GM12891 (cell line): ENCODE data around the gene LCT.

Source experiments
- DNase-seq: peaks from one replicate; pipeline ENCODE4 v3.0.0; 2011; ENCODE audit warnings: low spot score; ENCODE audit not compliant: insufficient read length
- FAIRE-seq: peaks from 2 replicates; lab custom pipeline; 2011; peaks lifted over from hg19 to GRCh38; lab: Jason Lieb, UNC
- PAX5 ChIP-seq: IDR thresholded peaks from 2 replicates; pipeline ENCODE4 v1.6.1; 2011; ENCODE audit warnings: low read length, moderate library complexity, mild to moderate bottlenecking; ENCODE audit not compliant: insufficient read depth, severe bottlenecking
- POLR2A ChIP-seq: IDR thresholded peaks from 2 replicates; pipeline ENCODE4 v1.6.1; 2011; ENCODE audit warnings: low read depth, low read length, control low read depth
- POLR2AphosphoS5 ChIP-seq: IDR thresholded peaks from 2 replicates; pipeline ENCODE4 v1.6.1; 2011; ENCODE audit warnings: low read depth, low read length, control low read depth
- POU2F2 ChIP-seq: IDR thresholded peaks from 2 replicates; pipeline ENCODE4 v1.6.1; 2011; ENCODE audit warnings: low read depth, mild to moderate bottlenecking, control low read depth, low read length, moderate library complexity
- SPI1 ChIP-seq: IDR thresholded peaks from 2 replicates; pipeline ENCODE4 v1.6.1; 2011; ENCODE audit warnings: low read depth, low read length, control low read depth
- TAF1 ChIP-seq: IDR thresholded peaks from 2 replicates; pipeline ENCODE4 v1.6.1; 2011; ENCODE audit warnings: low read depth, low read length, control low read depth

Gene LCT

GRCh38 chr2:135839713-135840112 is 2.7 kb upstream of the LCT start:
- DNase-seq = no peak
- no peak for FAIRE-seq
- TF ChIP-seq TAF1 (no peak), POLR2A (no peak), PAX5 (no peak), POU2F2 (no peak), POLR2AphosphoS5 (no peak), SPI1 (no peak)

DNA sequence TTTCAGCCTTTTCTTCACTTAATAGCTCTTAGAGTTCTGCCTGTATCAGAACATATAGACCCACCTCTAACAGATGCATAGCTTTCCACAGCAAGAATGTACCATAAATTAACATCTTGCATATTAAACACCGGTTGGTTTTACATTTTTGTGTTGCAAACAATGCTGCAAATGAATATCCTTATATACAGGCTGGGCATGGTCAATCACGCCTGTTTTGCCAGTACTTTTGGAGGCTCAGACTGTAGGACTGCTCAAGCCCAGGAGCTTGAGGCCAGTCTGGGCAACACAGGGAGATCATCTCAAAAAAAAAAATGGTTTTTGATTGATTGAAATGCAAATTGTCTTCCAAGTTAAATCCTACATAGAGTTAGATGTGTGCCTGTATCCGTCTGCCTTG is 1.5 kb upstream of the LCT start:
- TF ChIP-seq POU2F2 (no peak), POLR2A (no peak)
- FAIRE-seq = no peak
- DNase-seq = no peak

DNA sequence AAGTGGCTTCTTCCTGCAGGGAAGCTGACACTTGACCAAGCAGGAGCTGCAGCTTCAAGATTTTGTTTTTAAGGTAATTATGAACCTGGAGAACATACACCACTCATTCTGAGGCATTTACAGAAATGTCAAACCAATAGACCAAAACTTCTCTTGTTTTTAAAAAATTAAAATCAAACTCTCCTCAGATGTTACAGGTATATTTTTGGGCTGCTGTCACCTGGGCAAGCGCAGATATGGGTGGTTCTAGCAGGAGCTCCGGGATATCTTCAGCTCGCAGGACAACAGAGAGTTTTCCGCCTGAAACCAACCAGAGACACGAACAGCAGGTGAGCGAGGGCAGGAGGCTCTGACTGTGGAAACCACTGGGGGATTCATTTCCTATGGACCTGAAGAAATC is 4.1 kb downstream of the LCT start:
- FAIRE-seq (no peak), DNase-seq (no peak)
- TF ChIP-seq PAX5 (no peak), TAF1 (no peak), SPI1 (no peak), POU2F2 (no peak), POLR2A (no peak)

GRCh38 chr2:135831180-135831812 is 5.7 kb downstream of the LCT start:
- DNase-seq (no peak), FAIRE-seq (no peak)
- no peak for TF ChIP-seq PAX5
- no peak for TF ChIP-seq POLR2AphosphoS5

- TF ChIP-seq PAX5 (no peak), POLR2A (no peak)
- DNase-seq (no peak), FAIRE-seq (no peak)
Measured at GRCh38 chr2:135829378-135830135, 7.4 kb downstream of the LCT start.

GRCh38 chr2:135826544-135826943 is 10.4 kb downstream of the LCT start:
- DNase-seq (no peak), FAIRE-seq (no peak)
- TF ChIP-seq POLR2AphosphoS5 (no peak), POLR2A (no peak)

DNA sequence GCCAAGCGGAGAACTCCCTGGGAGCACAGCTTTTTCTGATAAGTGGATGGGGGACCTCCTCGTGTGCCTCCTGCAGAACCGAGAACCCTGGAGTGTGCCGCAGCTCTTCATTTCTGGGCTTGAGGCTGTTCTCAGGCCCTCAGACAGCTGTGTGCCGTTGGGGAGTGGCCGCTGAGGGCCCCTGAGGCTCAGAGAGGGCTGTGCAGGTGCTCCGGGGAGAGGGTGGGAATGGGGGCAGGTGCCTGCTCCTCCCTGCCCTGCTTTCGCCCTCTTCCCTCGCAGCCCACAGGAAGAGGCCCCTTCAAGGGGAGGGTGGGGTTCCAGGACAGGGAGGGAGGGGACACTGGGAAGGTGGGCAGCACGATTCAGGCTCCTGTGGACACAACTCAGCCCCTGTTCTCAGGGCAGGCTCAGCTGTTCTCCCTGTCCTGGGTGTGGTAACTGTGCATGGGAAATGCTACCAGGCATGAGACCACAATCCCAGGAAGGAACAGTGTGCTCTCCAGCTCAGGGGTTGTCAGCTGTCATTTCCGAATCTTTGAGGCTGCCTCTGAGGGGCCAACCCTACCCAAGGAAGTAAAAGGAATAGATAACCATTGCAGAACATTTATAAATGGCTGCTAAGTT is 11.3 kb downstream of the LCT start:
- peak; percentile 59 for FAIRE-seq
- no peak for DNase-seq
- TF ChIP-seq TAF1 = no peak
- TF ChIP-seq POLR2A = no peak
- no peak for TF ChIP-seq PAX5
- TF ChIP-seq POLR2AphosphoS5 = no peak
- TF ChIP-seq POU2F2 = no peak
- TF ChIP-seq SPI1 = no peak

- no peak for TF ChIP-seq POLR2AphosphoS5
- no peak for TF ChIP-seq PAX5
- no peak for TF ChIP-seq SPI1
- TF ChIP-seq POLR2A = no peak
- TF ChIP-seq POU2F2 = no peak
- TF ChIP-seq TAF1 = no peak
- FAIRE-seq (no peak), DNase-seq (no peak)
Measured at GRCh38 chr2:135825131-135825530, 11.9 kb downstream of the LCT start.

GRCh38 chr2:135822855-135823254 is 14.1 kb downstream of the LCT start:
- DNase-seq = no peak
- FAIRE-seq = no peak
- TF ChIP-seq POLR2A (no peak), POLR2AphosphoS5 (no peak), POU2F2 (no peak), SPI1 (no peak)

GRCh38 chr2:135821190-135821589 is 15.8 kb downstream of the LCT start:
- no peak for DNase-seq
- TF ChIP-seq TAF1 = no peak
- TF ChIP-seq SPI1 = peak; percentile 71
- FAIRE-seq = peak; percentile 74
